ENCODE measurements around the gene OMP. TPM values are rescaled to one million over a fixed set of nuclear protein-coding genes. Genes with fewer than 3 reads are reported as not detected.

OMP gene
- total and polyA plus RNA-seq, 2 donors (not counting 3 experiments of a cell fraction or from before 2014, with no cell fraction given) = 0.80 TPM; not detected in 1

- no peak for FAIRE-seq
- Histone ChIP-seq H3K4me1 (ENCODE audit: control insufficient read depth, extremely low read depth, insufficient read depth, low read length) (no peaks in the 10 kb centered on the region), H3K36me3 (ENCODE audit: control insufficient read depth in 2 of 2, extremely low read depth in 1 of 2, insufficient read depth in 2 of 2, low read length in 2 of 2) (peaks cover 0 to under 1% of the 10 kb centered on the region in 2 experiments), H3K79me2 (ENCODE audit: control insufficient read depth, insufficient read depth, low read length) (no peaks in the 10 kb centered on the region), H3K27ac (ENCODE audit: insufficient read depth, low read depth, low read length) (no peak overlapping the region), H2AFZ (ENCODE audit: low read depth, low read length) (no peak overlapping the region), H3K4me2 (ENCODE audit: insufficient read depth, low read length) (no peak overlapping the region), H3K9me1 (replicated peaks; ENCODE audit: control insufficient read depth, extremely low read depth, insufficient read depth, low read length) (no peaks in the 10 kb centered on the region), H3K4me3 (replicated peaks in 1 of 3; ENCODE audit: insufficient read depth in 1 of 3, low read depth in 1 of 3, low read length in 3 of 3) (no peak overlapping the region), H3K27me3 (ENCODE audit: control insufficient read depth in 2 of 2, insufficient read depth in 2 of 2, low read length in 2 of 2) (no peaks in the 10 kb centered on the region), H3K9me3 (replicated peaks; ENCODE audit: control insufficient read depth, insufficient read depth, low read length) (no peaks in the 10 kb centered on the region), H3K9ac (replicated peaks; ENCODE audit: extremely low read depth, insufficient read depth, low read length) (no peak overlapping the region), H4K20me1 (replicated peaks; ENCODE audit: control insufficient read depth, extremely low read depth, insufficient read depth, low read length) (no peaks in the 10 kb centered on the region)
- intact Hi-C loops (cut with micrococcal nuclease) = loop anchor here (1.0 to 5.0 kb wide), 4 partner anchors 17 to 168 kb away; partner anchors contain the start of gene CAPN5
- dilution Hi-C loops (cut with MboI; ENCODE audit: extremely low pct_ligation_motif_present, low sequenced_read_pairs) = no loop called here
- DNase-seq (ENCODE audit: low read depth, low spot score) = no peak
- ChIA-PET CTCF (interaction anchor here (0.6 to 7.3 kb wide), 33 partner anchors 9 to 458 kb away, joined by 3 to 316 read pairs (median 7); partner anchors contain the start of genes CAPN5, MYO7A and OMP), POLR2A (interaction anchor here (0.7 to 1.9 kb wide), 2 partner anchors 8 to 24 kb away, joined by 4 to 5 read pairs; partner anchors contain the start of gene CAPN5)
- TF ChIP-seq FOS (IDR thresholded peaks at IDR 0.05; ENCODE audit: borderline replicate concordance, insufficient read depth, low read length) = no peak
- no peak for TF ChIP-seq CTCF (IDR thresholded peaks at IDR 0.05; ENCODE audit: extremely low read depth in 1 of 2, insufficient read depth in 1 of 2, low read depth in 1 of 2, low read length in 2 of 2)
- TF ChIP-seq JUN (IDR thresholded peaks at IDR 0.05; ENCODE audit: borderline replicate concordance, insufficient read depth, insufficient read length, low read depth) = no peak
- TF ChIP-seq MYC (IDR thresholded peaks at IDR 0.05; ENCODE audit: low read depth, low read length) = no peak
- TF ChIP-seq MAX (IDR thresholded peaks at IDR 0.05; ENCODE audit: insufficient read depth, insufficient read length) = no peak
- TF ChIP-seq POLR2AphosphoS5 (IDR thresholded peaks at IDR 0.05; ENCODE audit: insufficient read depth, low read depth, low read length) = no peak
- TF ChIP-seq GATA2 (IDR thresholded peaks at IDR 0.05; ENCODE audit: insufficient read depth, insufficient read length, low read depth, low read length) = no peak
- TF ChIP-seq EZH2 (IDR thresholded peaks at IDR 0.05; ENCODE audit: borderline replicate concordance, low read depth, low read length, severe bottlenecking) = no peak
- no peak for TF ChIP-seq POLR2A (IDR thresholded peaks at IDR 0.05; ENCODE audit: low read depth, low read length)
- BruUV-seq (replicated peaks) = no TSS peak
These were observed 12.1 kb upstream of the OMP start for GRCh38 chr11:77090373-77091111.

All from endothelial cell of umbilical vein (primary cell).